KMS-11 (cell line): ENCODE measurements around the gene ARRDC4.

ENCODE experiments used
- H2AFZ ChIP-seq: fragments of 200-600 bp; sonication (generic); 2 replicates; pipeline ENCODE4 v1.6.1; 2016; ENCODE audit warnings: antibody characterized with exemption, mixed run types, low read depth
- H3K27ac ChIP-seq: fragments of 200-600 bp; sonication (generic); 2 replicates; pipeline ENCODE4 v1.6.1; 2016; ENCODE audit warnings: mild to moderate bottlenecking, mixed run types
- H3K27me3 ChIP-seq: fragments of 200-600 bp; sonication (generic); 2 replicates; pipeline ENCODE4 v1.6.1; 2017; ENCODE audit warnings: mild to moderate bottlenecking, low read depth, mixed run types, moderate library complexity; ENCODE audit not compliant: insufficient read depth
- H3K36me3 ChIP-seq: fragments of 200-600 bp; sonication (generic); 2 replicates; pipeline ENCODE4 v1.6.1; 2017; ENCODE audit warnings: mild to moderate bottlenecking, mixed run types; ENCODE audit not compliant: insufficient read depth
- H3K4me1 ChIP-seq: fragments of 200-600 bp; sonication (generic); 2 replicates; pipeline ENCODE4 v1.6.1; 2016; ENCODE audit warnings: mild to moderate bottlenecking, low read depth, mixed run types; ENCODE audit not compliant: poor library complexity, severe bottlenecking
- H3K4me2 ChIP-seq: fragments of 200-600 bp; sonication (generic); 2 replicates; pipeline ENCODE4 v1.7.0; 2016; ENCODE audit warnings: mild to moderate bottlenecking, mixed run types
- H3K4me3 ChIP-seq: fragments of 200-600 bp; sonication (generic); IDR thresholded peaks from 2 replicates; pipeline ENCODE4 v1.6.1; 2017; ENCODE audit warnings: low read depth, low read length, mixed read lengths; ENCODE audit not compliant: insufficient read depth
- H3K79me2 ChIP-seq: fragments of 200-600 bp; sonication (generic); 2 replicates; pipeline ENCODE4 v1.6.1; 2016; ENCODE audit warnings: low read depth, mixed run types; ENCODE audit not compliant: insufficient read depth
- H3K9ac ChIP-seq: fragments of 200-600 bp; sonication (generic); 2 replicates; pipeline ENCODE4 v1.6.1; 2016; ENCODE audit warnings: mild to moderate bottlenecking, mixed run types
- H4K20me1 ChIP-seq: fragments of 200-600 bp; sonication (generic); 2 replicates; pipeline ENCODE4 v1.6.1; 2016; ENCODE audit warnings: mild to moderate bottlenecking, mixed run types; ENCODE audit not compliant: insufficient read depth
- CTCF ChIP-seq: fragments of 200-600 bp; sonication (generic); conservative IDR thresholded peaks from 2 replicates; pipeline ENCODE4 v1.6.1; 2017; ENCODE audit warnings: low read depth, mild to moderate bottlenecking, antibody characterized with exemption, low read length, moderate library complexity, mixed read lengths

Gene ARRDC4

GRCh38 chr15:97953254-97953653, 7.2 kb upstream of the ARRDC4 start:
- no peak for TF ChIP-seq CTCF
- no peak overlapping the region for H3K27ac ChIP-seq
- no peaks in the 10 kb centered on the region for H3K36me3 ChIP-seq
- no peak overlapping the region for H3K4me2 ChIP-seq
- H3K4me3 ChIP-seq = no peak overlapping the region
- no peak overlapping the region for H2AFZ ChIP-seq
- H3K27me3 ChIP-seq = no peaks in the 10 kb centered on the region
- no peaks in the 10 kb centered on the region for H3K4me1 ChIP-seq
- no peaks in the 10 kb centered on the region for H4K20me1 ChIP-seq
- no peaks in the 10 kb centered on the region for H3K79me2 ChIP-seq
- H3K9ac ChIP-seq = no peak overlapping the region

GRCh38 chr15:97953748-97954147, 6.8 kb upstream of the ARRDC4 start:
- no peak for TF ChIP-seq CTCF
- no peak overlapping the region for H2AFZ ChIP-seq
- H4K20me1 ChIP-seq = no peaks in the 10 kb centered on the region
- H3K79me2 ChIP-seq = no peaks in the 10 kb centered on the region
- no peaks in the 10 kb centered on the region for H3K27me3 ChIP-seq
- H3K4me3 ChIP-seq = no peak overlapping the region
- H3K36me3 ChIP-seq = no peaks in the 10 kb centered on the region
- H3K4me1 ChIP-seq = no peaks in the 10 kb centered on the region
- H3K9ac ChIP-seq = no peak overlapping the region
- no peak overlapping the region for H3K27ac ChIP-seq
- no peak overlapping the region for H3K4me2 ChIP-seq

- Histone ChIP-seq H4K20me1 (no peaks in the 10 kb centered on the region), H3K4me2 (no peak overlapping the region), H3K27ac (no peak overlapping the region), H3K79me2 (no peaks in the 10 kb centered on the region), H3K27me3 (no peaks in the 10 kb centered on the region), H3K4me1 (no peaks in the 10 kb centered on the region), H3K36me3 (no peaks in the 10 kb centered on the region), H3K4me3 (no peak overlapping the region), H3K9ac (no peak overlapping the region), H2AFZ (no peak overlapping the region)
- no peak for TF ChIP-seq CTCF
Observed at GRCh38 chr15:97955035-97955434, 5.5 kb upstream of the ARRDC4 start.

- H3K4me3 ChIP-seq = no peak overlapping the region
- no peak overlapping the region for H3K9ac ChIP-seq
- no peaks in the 10 kb centered on the region for H3K27me3 ChIP-seq
- H3K27ac ChIP-seq = no peak overlapping the region
- no peaks in the 10 kb centered on the region for H3K36me3 ChIP-seq
- no peaks in the 10 kb centered on the region for H4K20me1 ChIP-seq
- no peak for TF ChIP-seq CTCF
- no peak overlapping the region for H2AFZ ChIP-seq
- no peak overlapping the region for H3K4me2 ChIP-seq
- no peaks in the 10 kb centered on the region for H3K79me2 ChIP-seq
- H3K4me1 ChIP-seq = no peaks in the 10 kb centered on the region
Observed at GRCh38 chr15:97955529-97955928, 5.0 kb upstream of the ARRDC4 start.
